SK-N-SH (cell line): ENCODE results near the gene PARK7. TPM values are rescaled to one million over a fixed set of nuclear protein-coding genes. Genes with fewer than 3 reads are reported as not detected.

Experiments used
- CTCF ChIA-PET: fragments of 300-600, 350-600 bp; formaldehyde crosslinking; extraction: SDS; loops from one replicate; lab custom pipeline; 2021; lab: Yijun Ruan, JAX
- POLR2A ChIA-PET: fragments of 350-600 bp; sonication (Branson Sonifier 250); formaldehyde crosslinking; extraction: SDS; loops from one replicate; lab custom pipeline; 2020; ENCODE audit warnings: antibody characterized with exemption, inconsistent platforms; lab: Yijun Ruan, JAX
- DNase-seq: peaks from one replicate; pipeline ENCODE4 v3.0.0; 2012
- H2AFZ ChIP-seq: fragments of 200-600 bp; sonication (generic); 2 replicates; pipeline ENCODE4 v1.8.1; 2016; ENCODE audit warnings: antibody characterized with exemption, mild to moderate bottlenecking, low read depth
- H3F3A ChIP-seq: fragments of 200-600 bp; sonication (generic); replicated peaks from 2 replicates; pipeline ENCODE3; 2016; ENCODE audit warnings: antibody characterized with exemption, mild to moderate bottlenecking; ENCODE audit not compliant: insufficient read depth
- H3K27ac ChIP-seq, 2 experiments: fragments of 200-500 bp in 1 of 2; fragments of 200-600 bp in 1 of 2; sonication (Bioruptor generic) in 1 of 2; sonication (generic), shearing (Covaris generic) in 1 of 2; 2 replicates each; pipeline versions ENCODE4 v1.5.1 to v1.6.1; 2014 to 2016; ENCODE audit warnings: low read depth in 2 of 2, inconsistent platforms in 1 of 2, low read length in 1 of 2, mild to moderate bottlenecking in 1 of 2, mixed read lengths in 1 of 2
- H3K27me3 ChIP-seq: fragments of 200-600 bp; sonication (generic), shearing (Covaris generic); 2 replicates; pipeline ENCODE4 v1.6.1; 2016; ENCODE audit warnings: mixed run types; ENCODE audit not compliant: insufficient read depth
- H3K36me3 ChIP-seq, 2 experiments: fragments of 200-500 bp in 1 of 2; fragments of 200-600 bp in 1 of 2; sonication (Bioruptor generic) in 1 of 2; sonication (generic) in 1 of 2; replicated peaks in 1 of 2; 2 replicates each; pipeline versions ENCODE3 to v1.5.1; 2014 to 2016; ENCODE audit warnings: low read length in 1 of 2, mild to moderate bottlenecking in 1 of 2; ENCODE audit not compliant: insufficient read depth in 2 of 2, control insufficient read depth in 1 of 2
- H3K4me1 ChIP-seq, 2 experiments: fragments of 200-500 bp in 1 of 2; fragments of 200-600 bp in 1 of 2; sonication (Bioruptor generic) in 1 of 2; sonication (generic), shearing (Covaris generic) in 1 of 2; 2 replicates each; pipeline versions ENCODE4 v1.5.1 to v1.6.1; 2014 to 2016; ENCODE audit warnings: low read depth in 1 of 2, low read length in 1 of 2, mixed run types in 1 of 2; ENCODE audit not compliant: insufficient read depth in 2 of 2, control insufficient read depth in 1 of 2
- H3K4me2 ChIP-seq: fragments of 200-600 bp; sonication (generic), shearing (Covaris generic); 2 replicates; pipeline ENCODE4 v1.6.1; 2017; ENCODE audit warnings: mixed run types
- H3K4me3 ChIP-seq, 2 experiments: fragments of 200-500 bp in 1 of 2; fragments of 200-600 bp in 1 of 2; sonication (Bioruptor generic) in 1 of 2; sonication (generic), shearing (Covaris generic) in 1 of 2; 2 replicates each; pipeline versions ENCODE4 v1.5.1 to v1.8.1; 2014 to 2016; ENCODE audit warnings: low read depth in 2 of 2, inconsistent platforms in 1 of 2, low read length in 1 of 2, mild to moderate bottlenecking in 1 of 2, mixed read lengths in 1 of 2, moderate library complexity in 1 of 2
- H3K79me2 ChIP-seq: fragments of 200-600 bp; sonication (generic); 2 replicates; pipeline ENCODE4 v1.8.1; 2017; ENCODE audit warnings: mild to moderate bottlenecking; ENCODE audit not compliant: insufficient read depth
- H3K9ac ChIP-seq: fragments of 200-600 bp; sonication (generic); 2 replicates; pipeline ENCODE4 v1.6.1; 2017; ENCODE audit warnings: mixed run types
- H3K9me2 ChIP-seq: fragments of 200-600 bp; sonication (generic); 2 replicates; pipeline ENCODE4 v1.6.1; 2017; ENCODE audit warnings: mixed run types
- H3K9me3 ChIP-seq: fragments of 200-600 bp; sonication (generic); 2 replicates; pipeline ENCODE4 v1.6.1; 2017; ENCODE audit warnings: mixed run types, mild to moderate bottlenecking, moderate library complexity
- H4K20me1 ChIP-seq: fragments of 200-600 bp; sonication (generic); 2 replicates; pipeline ENCODE4 v1.6.1; 2017; ENCODE audit warnings: mild to moderate bottlenecking, mixed run types; ENCODE audit not compliant: insufficient read depth
- CHD2 ChIP-seq: fragments of 150-350 bp; IDR thresholded peaks from 2 replicates; pipeline ENCODE4 v1.6.1; 2018; ENCODE audit warnings: low read length; ENCODE audit not compliant: partially characterized antibody
- ELF1 ChIP-seq: IDR thresholded peaks from 2 replicates; pipeline ENCODE4 v1.4.0; 2012
- EZH2phosphoT487 ChIP-seq: fragments of 200-600 bp; sonication (generic); IDR thresholded peaks from 2 replicates; pipeline ENCODE4 v1.6.1; 2017; ENCODE audit warnings: low read depth, mixed run types, mild to moderate bottlenecking, antibody characterized with exemption, moderate library complexity, borderline replicate concordance
- JUND ChIP-seq: IDR thresholded peaks from 2 replicates; pipeline ENCODE4 v1.4.0; 2012
- SMC3 ChIP-seq: IDR thresholded peaks from 2 replicates; pipeline ENCODE4 v1.6.1; 2012; ENCODE audit warnings: low read depth, low read length, improper control_type of control experiment
- TAF1 ChIP-seq: IDR thresholded peaks from 2 replicates; pipeline ENCODE4 v1.6.1; 2012; ENCODE audit warnings: low read depth, mild to moderate bottlenecking, low read length, moderate library complexity, borderline replicate concordance
- TCF12 ChIP-seq: IDR thresholded peaks from 2 replicates; pipeline ENCODE4 v1.4.0; 2012
- YY1 ChIP-seq: IDR thresholded peaks from 2 replicates; pipeline ENCODE4 v1.4.0; 2012; ENCODE audit warnings: low read depth, mild to moderate bottlenecking
- WGBS: methylation state at CpG from one replicate; pipeline ENCODE4 v1.1.6; 2017; ENCODE audit warnings: low lambda C conversion rate; 5-methylcytosine and 5-hydroxymethylcytosine counted together
- polyA plus RNA-seq, 3 experiments: library from polyadenylated mRNA; depleted of rRNA; stranded (reverse); fragments of >200 nt; gene quantifications; 2 replicates each; pipeline ENCODE4 v1.2.3, GENCODE V29; 2012
- TF ChIP-seq, protein P1 (sequence below): fragments of 150-350 bp; IDR thresholded peaks from 2 replicates; pipeline ENCODE4 v1.6.1; 2016; ENCODE audit warnings: mild to moderate bottlenecking, low read depth, low read length
- TF ChIP-seq, protein P2 (sequence below): IDR thresholded peaks from 2 replicates; pipeline ENCODE4 v1.6.1; 2012; ENCODE audit warnings: mild to moderate bottlenecking, low read depth, low read length, moderate library complexity

The PARK7 gene
- polyA plus RNA-seq, 1 of the 3 experiments (the other 2 are of a cell fraction) = 415 TPM

DNA sequence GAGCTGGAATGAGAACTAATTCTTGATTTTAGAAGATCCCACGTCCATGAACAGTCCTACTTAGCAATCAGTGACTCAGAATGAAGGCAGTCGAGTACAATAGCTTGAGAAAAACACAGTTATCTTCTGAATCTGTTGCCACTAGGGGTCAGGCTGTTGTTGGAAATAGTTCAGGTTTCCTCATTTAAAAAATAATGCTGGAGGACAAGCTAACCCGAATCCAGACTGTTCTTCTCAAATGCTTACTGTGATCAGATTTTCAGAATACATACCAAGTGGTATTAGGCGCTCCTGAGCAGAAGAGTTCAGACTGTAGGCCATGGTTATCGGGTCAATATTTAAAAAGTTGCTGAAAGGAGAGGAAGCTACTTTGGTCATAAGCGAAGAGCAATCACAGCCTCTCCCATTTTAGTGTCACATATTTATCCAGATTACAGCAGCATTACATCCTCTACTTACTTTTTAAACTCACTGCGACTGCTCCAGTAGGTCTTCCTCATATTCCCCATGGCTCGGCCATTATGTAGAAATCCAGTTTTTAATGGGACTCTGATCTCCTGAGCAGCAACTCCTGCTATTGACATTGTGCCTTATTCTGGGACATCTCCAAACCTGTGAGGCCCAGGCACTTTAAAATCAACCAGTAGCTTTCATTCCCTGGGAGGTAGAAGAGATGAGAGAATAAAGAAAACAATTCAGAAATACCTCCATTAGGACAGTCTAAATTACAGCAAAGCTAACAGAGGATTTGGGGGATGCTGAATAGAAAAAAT, 53.7 kb downstream of the PARK7 start (continued):
- TF ChIP-seq TCF12 (peak; percentile 36; the same call in 1 of the 2 replicates), JUND (peak; percentile 44; the same call in 1 of the 2 replicates), ELF1 (no peak), TAF1 (no peak), SMC3 (peak; percentile 74), EZH2phosphoT487 (no peak), CHD2 (no peak)
- TF ChIP-seq, protein P1, sequence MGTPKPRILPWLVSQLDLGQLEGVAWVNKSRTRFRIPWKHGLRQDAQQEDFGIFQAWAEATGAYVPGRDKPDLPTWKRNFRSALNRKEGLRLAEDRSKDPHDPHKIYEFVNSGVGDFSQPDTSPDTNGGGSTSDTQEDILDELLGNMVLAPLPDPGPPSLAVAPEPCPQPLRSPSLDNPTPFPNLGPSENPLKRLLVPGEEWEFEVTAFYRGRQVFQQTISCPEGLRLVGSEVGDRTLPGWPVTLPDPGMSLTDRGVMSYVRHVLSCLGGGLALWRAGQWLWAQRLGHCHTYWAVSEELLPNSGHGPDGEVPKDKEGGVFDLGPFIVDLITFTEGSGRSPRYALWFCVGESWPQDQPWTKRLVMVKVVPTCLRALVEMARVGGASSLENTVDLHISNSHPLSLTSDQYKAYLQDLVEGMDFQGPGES = no peak
- TF ChIP-seq, protein P2, sequence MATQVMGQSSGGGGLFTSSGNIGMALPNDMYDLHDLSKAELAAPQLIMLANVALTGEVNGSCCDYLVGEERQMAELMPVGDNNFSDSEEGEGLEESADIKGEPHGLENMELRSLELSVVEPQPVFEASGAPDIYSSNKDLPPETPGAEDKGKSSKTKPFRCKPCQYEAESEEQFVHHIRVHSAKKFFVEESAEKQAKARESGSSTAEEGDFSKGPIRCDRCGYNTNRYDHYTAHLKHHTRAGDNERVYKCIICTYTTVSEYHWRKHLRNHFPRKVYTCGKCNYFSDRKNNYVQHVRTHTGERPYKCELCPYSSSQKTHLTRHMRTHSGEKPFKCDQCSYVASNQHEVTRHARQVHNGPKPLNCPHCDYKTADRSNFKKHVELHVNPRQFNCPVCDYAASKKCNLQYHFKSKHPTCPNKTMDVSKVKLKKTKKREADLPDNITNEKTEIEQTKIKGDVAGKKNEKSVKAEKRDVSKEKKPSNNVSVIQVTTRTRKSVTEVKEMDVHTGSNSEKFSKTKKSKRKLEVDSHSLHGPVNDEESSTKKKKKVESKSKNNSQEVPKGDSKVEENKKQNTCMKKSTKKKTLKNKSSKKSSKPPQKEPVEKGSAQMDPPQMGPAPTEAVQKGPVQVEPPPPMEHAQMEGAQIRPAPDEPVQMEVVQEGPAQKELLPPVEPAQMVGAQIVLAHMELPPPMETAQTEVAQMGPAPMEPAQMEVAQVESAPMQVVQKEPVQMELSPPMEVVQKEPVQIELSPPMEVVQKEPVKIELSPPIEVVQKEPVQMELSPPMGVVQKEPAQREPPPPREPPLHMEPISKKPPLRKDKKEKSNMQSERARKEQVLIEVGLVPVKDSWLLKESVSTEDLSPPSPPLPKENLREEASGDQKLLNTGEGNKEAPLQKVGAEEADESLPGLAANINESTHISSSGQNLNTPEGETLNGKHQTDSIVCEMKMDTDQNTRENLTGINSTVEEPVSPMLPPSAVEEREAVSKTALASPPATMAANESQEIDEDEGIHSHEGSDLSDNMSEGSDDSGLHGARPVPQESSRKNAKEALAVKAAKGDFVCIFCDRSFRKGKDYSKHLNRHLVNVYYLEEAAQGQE = no peak

DNA sequence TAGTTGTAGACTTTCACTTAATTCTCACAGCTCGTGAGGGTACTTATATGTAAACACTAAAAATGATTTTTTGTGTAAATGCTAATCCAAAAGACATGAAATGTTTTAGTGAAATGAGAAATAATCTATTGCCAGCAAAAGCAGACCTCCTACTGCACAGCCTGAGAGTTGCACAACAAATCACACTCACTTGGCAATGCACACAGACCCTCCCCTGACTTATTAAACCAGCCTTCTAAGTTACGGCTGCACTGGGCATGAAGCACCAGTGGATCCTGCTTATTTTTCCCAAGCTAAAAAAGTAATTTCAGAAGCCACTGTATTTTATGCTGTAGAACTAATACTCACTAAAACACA, 54.3 kb downstream of the PARK7 start:
- H3K4me3 ChIP-seq = no peak overlapping the region
- POLR2A ChIA-PET = interaction anchor here (1.3 kb wide), 1 partner anchor 298 kb away, joined by 4 read pairs; no protein-coding TSS in a partner anchor
- no peak for DNase-seq

More for the DNA sequence above, 54.3 kb downstream of the PARK7 start:
- CTCF ChIA-PET = interaction anchor here (0.7 to 10.6 kb wide), 28 partner anchors 8 to 833 kb away, joined by 3 to 293 read pairs (median 8); partner anchors contain the start of gene SLC45A1
- H3K36me3 ChIP-seq = peaks cover 21 to 43% of the 10 kb centered on the region in 2 experiments
- H3K27me3 ChIP-seq = no peaks in the 10 kb centered on the region
- H2AFZ ChIP-seq = no peak overlapping the region
- peaks cover 91% of the 10 kb centered on the region for H3K79me2 ChIP-seq
- H3K9ac ChIP-seq = no peak overlapping the region
- 55% methylated on average over 2 of the region's 2 CpGs for WGBS
- no peaks in the 10 kb centered on the region for H3K9me2 ChIP-seq
- H3K4me2 ChIP-seq = peak overlapping the region; percentile 25; the same call in 1 of the 2 replicates
- peaks cover 53% of the 10 kb centered on the region for H3F3A ChIP-seq
- peaks cover 12% of the 10 kb centered on the region; the same call in 1 of the 2 replicates for H4K20me1 ChIP-seq
- H3K27ac ChIP-seq = peak overlapping the region in 1 of 2 experiments; percentile 54; a peak in 3 of 4 replicates
- no peak for TF ChIP-seq YY1
- no peaks in the 10 kb centered on the region for H3K9me3 ChIP-seq
- peaks cover 13 to 50% of the 10 kb centered on the region in 2 experiments for H3K4me1 ChIP-seq
